GM12874 (cell line): ENCODE results near the gene SPOCK1.

Experiments
- TF ChIP-seq, protein P1 (sequence below): IDR thresholded peaks from 2 replicates; pipeline ENCODE4 v1.5.1; 2011; ENCODE audit warnings: low read depth, mild to moderate bottlenecking, control low read depth, low read length, moderate library complexity; ENCODE audit not compliant: insufficient read depth

The SPOCK1 gene

DNA sequence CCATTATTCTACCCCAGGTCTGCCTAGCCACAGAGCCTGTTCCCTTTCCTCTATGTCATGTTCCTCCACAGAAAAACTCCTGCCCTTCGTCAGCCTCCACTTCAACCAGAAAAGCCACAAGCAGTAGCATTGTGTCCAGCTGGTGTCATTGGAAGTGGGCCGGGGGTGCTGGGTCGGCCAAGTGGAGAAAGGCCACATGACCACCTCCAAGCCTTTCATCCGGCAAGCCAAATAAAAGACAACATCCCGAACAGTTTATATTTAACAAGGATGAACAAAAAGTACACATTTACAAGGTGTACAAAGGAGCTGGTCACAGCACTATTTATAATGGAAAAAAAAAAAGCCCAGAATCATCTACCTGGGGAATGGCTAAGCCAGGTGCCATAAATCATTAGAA is 16.1 kb upstream of the SPOCK1 start:
- TF ChIP-seq, protein P1, sequence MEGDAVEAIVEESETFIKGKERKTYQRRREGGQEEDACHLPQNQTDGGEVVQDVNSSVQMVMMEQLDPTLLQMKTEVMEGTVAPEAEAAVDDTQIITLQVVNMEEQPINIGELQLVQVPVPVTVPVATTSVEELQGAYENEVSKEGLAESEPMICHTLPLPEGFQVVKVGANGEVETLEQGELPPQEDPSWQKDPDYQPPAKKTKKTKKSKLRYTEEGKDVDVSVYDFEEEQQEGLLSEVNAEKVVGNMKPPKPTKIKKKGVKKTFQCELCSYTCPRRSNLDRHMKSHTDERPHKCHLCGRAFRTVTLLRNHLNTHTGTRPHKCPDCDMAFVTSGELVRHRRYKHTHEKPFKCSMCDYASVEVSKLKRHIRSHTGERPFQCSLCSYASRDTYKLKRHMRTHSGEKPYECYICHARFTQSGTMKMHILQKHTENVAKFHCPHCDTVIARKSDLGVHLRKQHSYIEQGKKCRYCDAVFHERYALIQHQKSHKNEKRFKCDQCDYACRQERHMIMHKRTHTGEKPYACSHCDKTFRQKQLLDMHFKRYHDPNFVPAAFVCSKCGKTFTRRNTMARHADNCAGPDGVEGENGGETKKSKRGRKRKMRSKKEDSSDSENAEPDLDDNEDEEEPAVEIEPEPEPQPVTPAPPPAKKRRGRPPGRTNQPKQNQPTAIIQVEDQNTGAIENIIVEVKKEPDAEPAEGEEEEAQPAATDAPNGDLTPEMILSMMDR = no peak

DNA sequence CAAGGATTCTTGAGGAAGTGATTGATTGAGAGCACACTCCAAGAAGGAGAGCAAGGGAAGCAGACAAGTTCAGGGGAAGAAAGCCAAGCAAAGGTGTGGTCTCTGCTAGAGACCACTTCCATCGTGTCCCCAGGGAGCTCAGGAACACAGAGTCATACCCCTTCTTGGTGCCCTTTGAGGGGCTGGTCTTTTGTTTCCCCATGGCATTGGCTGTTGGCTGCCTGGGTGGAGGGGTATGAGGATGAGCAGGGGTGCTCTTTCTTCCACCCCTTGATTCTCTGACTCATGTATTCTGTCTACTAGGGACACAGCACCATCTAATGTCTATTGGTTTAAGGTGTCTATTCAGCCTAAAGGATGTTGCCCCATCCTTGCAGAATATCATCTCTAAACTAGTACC is 11.5 kb upstream of the SPOCK1 start:
- TF ChIP-seq, protein P1 = no peak

- TF ChIP-seq, protein P1 = no peak
Observed at GRCh38 chr5:137507150-137507549, 8.0 kb upstream of the SPOCK1 start.

GRCh38 chr5:137506296-137506695 is 7.2 kb upstream of the SPOCK1 start:
- TF ChIP-seq, protein P1 = no peak

DNA sequence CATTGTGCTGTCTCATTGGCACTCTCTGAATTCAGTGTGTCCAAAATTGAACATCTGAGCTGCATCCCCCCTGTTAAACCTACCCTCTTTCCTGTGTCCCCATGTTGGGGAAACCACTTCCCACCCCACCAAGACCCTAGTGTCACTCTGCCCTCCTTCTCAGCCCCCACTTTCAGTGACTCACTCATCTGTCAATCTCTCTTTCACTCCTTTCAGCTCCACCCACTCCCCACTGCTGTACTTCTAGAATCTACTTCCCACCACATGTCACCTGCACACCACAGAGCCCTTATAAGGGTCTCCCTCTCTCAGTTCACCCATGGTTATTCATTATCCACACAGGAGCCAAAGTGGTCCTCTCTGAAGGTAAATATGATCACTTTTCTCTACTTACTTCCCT is 5.8 kb upstream of the SPOCK1 start:
- TF ChIP-seq, protein P1 = no peak

- TF ChIP-seq, protein P1 = no peak
Observed at GRCh38 chr5:137503456-137503855, 4.3 kb upstream of the SPOCK1 start.

GRCh38 chr5:137502632-137503031 is 3.5 kb upstream of the SPOCK1 start:
- TF ChIP-seq, protein P1 = no peak
